GM12865 (cell line): ENCODE results near the gene FBF1.
"Not testable (repeated sequence)": the region's sequence is repeated elsewhere in the genome, so short reads cannot be mapped to it uniquely, and the experiment has no call there.

ENCODE experiments used
- DNase-seq: peaks from one replicate; pipeline ENCODE4 v3.0.0; 2010; ENCODE audit warnings: low read depth
- H3K4me3 ChIP-seq: 2 replicates; pipeline ENCODE4 v1.5.1; 2011; ENCODE audit warnings: mild to moderate bottlenecking, low read depth, low read length, control low read depth
- TF ChIP-seq, protein P1 (sequence below): IDR thresholded peaks from 2 replicates; pipeline ENCODE4 v1.5.1; 2011; ENCODE audit warnings: low read length, control low read depth, low read depth, inconsistent platforms; ENCODE audit not compliant: insufficient read depth; ENCODE audit errors: missing control alignments

The FBF1 gene

DNA sequence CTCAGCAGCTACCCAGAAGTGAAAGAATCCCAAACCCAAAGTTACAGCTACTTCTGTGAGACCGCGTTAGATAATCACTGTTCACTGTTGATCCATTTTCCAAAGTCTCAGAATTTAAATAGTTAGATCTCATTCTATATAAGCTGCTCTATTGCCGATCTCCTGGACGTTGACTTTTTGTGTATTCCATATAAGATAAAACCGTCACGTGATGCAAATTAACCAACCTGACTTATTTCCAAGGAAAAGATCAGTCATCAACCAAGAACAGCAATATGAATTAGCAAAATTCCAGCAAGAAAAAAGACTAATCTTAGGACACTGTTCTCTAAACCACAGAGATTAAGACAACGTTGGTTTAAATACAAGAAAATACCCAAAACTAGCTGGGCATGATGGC is 29.8 kb upstream of the FBF1 start:
- no peak for DNase-seq
- no peak overlapping the region for H3K4me3 ChIP-seq
- TF ChIP-seq, protein P1, sequence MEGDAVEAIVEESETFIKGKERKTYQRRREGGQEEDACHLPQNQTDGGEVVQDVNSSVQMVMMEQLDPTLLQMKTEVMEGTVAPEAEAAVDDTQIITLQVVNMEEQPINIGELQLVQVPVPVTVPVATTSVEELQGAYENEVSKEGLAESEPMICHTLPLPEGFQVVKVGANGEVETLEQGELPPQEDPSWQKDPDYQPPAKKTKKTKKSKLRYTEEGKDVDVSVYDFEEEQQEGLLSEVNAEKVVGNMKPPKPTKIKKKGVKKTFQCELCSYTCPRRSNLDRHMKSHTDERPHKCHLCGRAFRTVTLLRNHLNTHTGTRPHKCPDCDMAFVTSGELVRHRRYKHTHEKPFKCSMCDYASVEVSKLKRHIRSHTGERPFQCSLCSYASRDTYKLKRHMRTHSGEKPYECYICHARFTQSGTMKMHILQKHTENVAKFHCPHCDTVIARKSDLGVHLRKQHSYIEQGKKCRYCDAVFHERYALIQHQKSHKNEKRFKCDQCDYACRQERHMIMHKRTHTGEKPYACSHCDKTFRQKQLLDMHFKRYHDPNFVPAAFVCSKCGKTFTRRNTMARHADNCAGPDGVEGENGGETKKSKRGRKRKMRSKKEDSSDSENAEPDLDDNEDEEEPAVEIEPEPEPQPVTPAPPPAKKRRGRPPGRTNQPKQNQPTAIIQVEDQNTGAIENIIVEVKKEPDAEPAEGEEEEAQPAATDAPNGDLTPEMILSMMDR: no peak

DNA sequence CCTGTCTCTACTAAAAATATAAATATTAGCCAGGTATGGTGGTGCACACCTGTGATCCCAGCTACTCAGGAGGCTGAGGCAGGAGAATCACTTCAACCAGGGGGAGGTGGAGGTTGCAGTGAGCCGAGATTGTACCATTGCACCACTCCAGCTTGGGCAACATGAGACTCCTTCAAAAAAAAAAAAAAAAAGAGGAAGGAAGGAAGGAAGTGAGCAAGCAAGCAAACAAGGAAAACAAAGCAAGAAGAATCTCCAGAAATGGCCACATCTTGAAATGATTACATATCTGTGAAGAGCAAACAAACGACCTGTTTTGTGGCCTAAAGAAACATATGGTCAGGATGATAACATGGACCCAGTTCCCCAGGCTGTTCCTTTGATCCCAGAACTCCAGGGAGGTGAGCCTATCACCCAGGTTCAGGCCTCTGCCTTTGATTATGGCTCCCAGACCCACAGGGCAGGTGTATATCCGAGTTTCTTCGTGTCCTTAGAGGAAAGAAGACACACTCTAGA is 29.2 kb upstream of the FBF1 start:
- H3K4me3 ChIP-seq: no peak overlapping the region
- no peak for DNase-seq
- TF ChIP-seq, protein P1: no peak

DNA sequence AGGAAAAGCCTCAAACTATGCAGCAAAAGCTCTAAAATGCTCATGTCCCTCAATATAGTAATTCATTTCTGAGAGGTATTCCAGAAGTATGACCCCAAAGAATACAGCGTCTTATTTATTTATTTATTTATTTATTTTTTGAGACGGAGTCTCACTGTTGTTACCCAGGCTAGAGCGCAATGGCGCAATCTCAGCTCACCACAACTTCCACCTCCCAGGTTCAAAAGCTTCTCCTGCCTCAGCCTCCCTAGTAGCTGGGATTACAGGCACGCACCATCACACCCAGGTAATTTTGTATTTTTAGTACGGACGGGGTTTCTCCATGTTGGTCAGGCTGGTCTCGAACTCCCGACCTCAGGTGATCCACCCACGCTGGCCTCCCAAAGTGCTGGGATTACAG is 28.2 kb upstream of the FBF1 start:
- DNase-seq, H3K4me3 ChIP-seq: not testable (repeated sequence)

DNA sequence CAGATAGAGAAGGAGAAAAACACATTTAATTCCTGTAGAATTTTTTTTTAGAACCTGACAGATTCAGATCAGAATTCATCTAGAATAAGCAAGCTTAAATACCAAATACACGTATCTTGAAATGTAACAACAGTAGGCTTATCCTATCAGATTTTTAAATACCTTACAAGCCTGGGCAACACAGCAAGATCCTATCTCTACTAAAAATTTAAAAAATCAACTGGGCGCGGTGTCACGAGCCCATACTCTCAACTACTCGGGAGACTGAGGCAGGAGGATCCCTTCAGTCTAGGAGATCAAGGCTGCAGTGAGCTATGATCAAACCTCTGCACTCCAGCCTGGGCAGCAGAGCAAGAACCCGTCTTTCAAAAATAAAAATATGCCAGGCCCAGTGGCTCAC is 24.6 kb upstream of the FBF1 start:
- DNase-seq: no peak
- H3K4me3 ChIP-seq: no peak overlapping the region
- TF ChIP-seq, protein P1: no peak

DNA sequence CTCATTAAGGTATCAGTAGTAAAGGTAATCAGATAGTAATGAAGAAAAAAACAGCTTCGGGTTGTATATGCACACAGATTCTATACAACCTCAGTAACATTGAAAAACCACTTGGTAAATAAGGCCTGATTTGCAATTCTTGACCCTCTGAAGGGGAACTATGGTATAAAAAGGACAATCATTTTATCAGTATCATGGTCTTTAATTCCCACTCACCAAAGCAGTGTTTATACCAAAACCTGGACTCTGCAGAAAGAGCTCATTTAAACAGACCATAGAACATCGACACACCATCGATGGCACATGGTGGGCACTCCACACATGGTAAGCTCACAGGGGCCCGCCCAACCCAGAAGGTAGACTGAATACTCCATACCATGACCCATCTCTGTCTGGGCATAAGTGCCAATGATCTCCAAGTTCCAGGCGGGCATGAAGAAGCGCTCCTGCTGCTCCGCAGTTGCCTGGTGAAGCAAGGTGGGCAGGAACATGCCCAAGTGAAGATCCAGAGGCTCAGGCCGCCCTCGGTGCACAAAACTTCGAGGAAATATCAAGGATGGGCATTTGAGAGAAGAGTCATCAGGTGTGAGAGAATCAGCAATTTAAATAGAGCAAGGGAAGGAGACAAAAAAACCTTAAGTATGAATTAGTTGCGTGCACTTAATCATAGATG is 19.1 kb upstream of the FBF1 start:
- TF ChIP-seq, protein P1: no peak
- no peak overlapping the region for H3K4me3 ChIP-seq
- no peak for DNase-seq

DNA sequence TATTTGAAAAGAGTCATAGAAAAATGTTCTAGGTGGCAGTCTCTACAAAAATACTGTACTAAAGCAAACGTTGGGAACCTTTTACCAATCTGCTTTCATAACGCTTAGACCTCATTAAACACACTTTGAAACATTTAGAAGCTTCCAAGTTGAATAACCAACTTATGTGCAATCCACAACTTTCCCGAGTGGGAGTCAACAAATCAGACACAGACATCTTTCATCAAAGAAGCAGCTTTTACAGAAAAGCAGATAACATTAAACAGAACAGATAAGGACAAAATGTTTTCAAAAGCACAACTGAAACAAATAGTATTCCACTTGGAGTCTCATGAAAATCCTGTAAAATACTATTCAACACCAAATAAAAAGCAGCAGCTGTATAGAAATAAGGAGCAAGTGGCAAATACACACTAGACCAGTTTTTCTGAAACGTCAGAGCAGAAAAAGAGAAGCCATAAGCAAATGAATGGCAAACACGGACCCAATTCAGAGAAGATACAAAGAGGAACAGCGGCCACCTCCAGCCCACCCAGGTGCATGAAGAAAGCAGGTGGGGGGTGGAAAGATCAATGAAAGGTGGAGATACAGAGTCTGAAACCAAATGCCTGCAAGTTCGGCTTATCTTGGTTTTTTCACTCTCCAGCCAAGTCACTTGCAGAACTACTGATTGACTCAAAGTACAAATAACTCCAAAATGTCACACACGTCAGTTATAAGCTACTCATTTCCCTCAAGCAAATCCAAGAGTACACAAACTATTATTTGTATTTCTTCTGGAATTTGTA is 18.4 kb upstream of the FBF1 start:
- H3K4me3 ChIP-seq: no peak overlapping the region
- TF ChIP-seq, protein P1: no peak
- no peak for DNase-seq

DNA sequence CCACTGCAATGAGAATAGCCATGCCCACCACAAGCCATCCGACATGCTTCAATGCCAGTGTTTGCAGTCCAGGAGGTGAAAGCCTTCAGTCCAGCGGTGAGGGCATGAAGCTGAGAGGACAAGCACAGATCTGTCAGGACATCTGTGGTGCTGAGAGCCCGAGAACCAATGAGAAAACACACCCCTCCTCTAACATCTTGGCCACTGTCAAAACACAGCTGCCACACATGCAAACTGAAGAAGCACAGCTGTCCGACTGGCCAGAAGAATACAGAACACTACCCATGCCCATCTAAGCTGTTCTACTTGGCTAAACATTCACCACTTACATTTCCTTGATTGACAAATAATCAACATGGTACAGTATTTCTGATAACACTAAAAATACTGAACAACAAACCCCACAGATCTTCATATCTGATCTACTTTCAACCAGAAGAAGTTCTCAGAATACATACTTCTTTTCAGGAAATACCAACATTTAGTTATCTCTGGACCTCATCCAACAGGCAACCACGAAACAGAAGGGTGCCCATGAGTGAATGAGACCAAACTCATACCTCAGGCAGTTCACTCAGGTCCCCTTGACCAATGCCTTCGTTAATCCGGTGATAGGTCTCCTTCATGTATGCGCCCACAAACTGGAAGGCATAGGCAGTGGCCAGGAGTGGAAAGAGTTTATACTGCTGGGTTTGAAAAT is 10.2 kb upstream of the FBF1 start:
- no peak overlapping the region for H3K4me3 ChIP-seq
- DNase-seq: no peak
- TF ChIP-seq, protein P1: no peak
